Brain microvascular endothelial cell (primary cell): ENCODE measurements around the gene TIPRL.
A peak's percentile ranks its signal among the peaks of the same experiment; 100 is the strongest.
"Not testable (repeated sequence)": the region's sequence is repeated elsewhere in the genome, so short reads cannot be mapped to it uniquely, and the experiment has no call there.

Source experiments
- DNase-seq: peaks from one replicate; pipeline ENCODE4 v3.0.0-alpha.2; 2020
- H3K27ac ChIP-seq: fragments of 250-450 bp; sonication (Bioruptor Pico); 2 replicates; pipeline ENCODE4 v1.5.1; 2020; ENCODE audit warnings: mild to moderate bottlenecking, moderate library complexity
- H3K27me3 ChIP-seq: fragments of 250-450 bp; sonication (Bioruptor Pico); replicated peaks from 2 replicates; pipeline ENCODE4 v1.5.1; 2020; ENCODE audit warnings: mild to moderate bottlenecking
- H3K36me3 ChIP-seq: fragments of 250-450 bp; sonication (Bioruptor Pico); replicated peaks from 2 replicates; pipeline ENCODE4 v1.5.1; 2020; ENCODE audit warnings: mild to moderate bottlenecking
- H3K4me3 ChIP-seq: 2 replicates; pipeline ENCODE4 v1.5.1; 2011; ENCODE audit warnings: low read depth, mild to moderate bottlenecking, control low read depth, low read length, moderate library complexity
- CTCF ChIP-seq: IDR thresholded peaks from 2 replicates; pipeline ENCODE4 v1.5.1; 2011; ENCODE audit warnings: low read depth, mild to moderate bottlenecking, moderate library complexity, low read length, control low read depth, inconsistent platforms; ENCODE audit errors: missing control alignments
- in situ Hi-C: cut with HindIII; loops from 2 replicates; pipeline ENCODE4 v1.10.0; 2017; ENCODE audit warnings: low sequenced_read_pairs, low pct_ligation_motif_present

TIPRL gene

GRCh38 chr1:168190403-168190802, 11.6 kb downstream of the TIPRL start:
- H3K27me3 ChIP-seq: no peaks in the 10 kb centered on the region
- in situ Hi-C loops: no loop called here
- TF ChIP-seq CTCF: no peak
- DNase-seq: no peak
- no peak overlapping the region for H3K27ac ChIP-seq
- no peak overlapping the region for H3K4me3 ChIP-seq
- H3K36me3 ChIP-seq: peaks cover 14% of the 10 kb centered on the region

- no peak for TF ChIP-seq CTCF
- no peak overlapping the region for H3K27ac ChIP-seq
- no peak overlapping the region for H3K4me3 ChIP-seq
- H3K27me3 ChIP-seq: no peaks in the 10 kb centered on the region
- in situ Hi-C loops: no loop called here
- no peak for DNase-seq
- H3K36me3 ChIP-seq: peaks cover 25% of the 10 kb centered on the region
Observed at GRCh38 chr1:168195199-168196135, 16.7 kb downstream of the TIPRL start.

- H3K27me3 ChIP-seq: no peaks in the 10 kb centered on the region
- no peak overlapping the region for H3K4me3 ChIP-seq
- peaks cover 13% of the 10 kb centered on the region for H3K36me3 ChIP-seq
- H3K27ac ChIP-seq: no peak overlapping the region
- in situ Hi-C loops: no loop called here
- no peak for TF ChIP-seq CTCF
- no peak for DNase-seq
Observed at GRCh38 chr1:168199056-168199455, 20.3 kb downstream of the TIPRL start.

- DNase-seq: peak; percentile 67
- in situ Hi-C loops: no loop called here
- no peak for TF ChIP-seq CTCF
- H3K4me3 ChIP-seq: no peak overlapping the region
- peaks cover 7% of the 10 kb centered on the region for H3K36me3 ChIP-seq
- no peaks in the 10 kb centered on the region for H3K27me3 ChIP-seq
- peak overlapping the region; percentile 56 for H3K27ac ChIP-seq
Observed at GRCh38 chr1:168202941-168203654, 24.3 kb downstream of the TIPRL start.

GRCh38 chr1:168206111-168206510, 27.3 kb downstream of the TIPRL start:
- no peak for TF ChIP-seq CTCF
- no peaks in the 10 kb centered on the region for H3K36me3 ChIP-seq
- in situ Hi-C loops: no loop called here
- no peak for DNase-seq
- H3K27ac ChIP-seq: no peak overlapping the region
- no peak overlapping the region for H3K4me3 ChIP-seq
- no peaks in the 10 kb centered on the region for H3K27me3 ChIP-seq

- H3K36me3 ChIP-seq, H3K27me3 ChIP-seq, in situ Hi-C loops, H3K4me3 ChIP-seq, H3K27ac ChIP-seq, DNase-seq: not testable (repeated sequence)
Observed at GRCh38 chr1:168207673-168208072, 28.9 kb downstream of the TIPRL start.
